Testis (tissue), 3 donors: ENCODE data around the gene TREH. TPM values are rescaled to one million over a fixed set of nuclear protein-coding genes. Genes with fewer than 3 reads are reported as not detected.

Source experiments
- DNase-seq: peaks from one replicate; pipeline ENCODE4 v3.0.0-alpha.2; 2019
- H3K27ac ChIP-seq, 2 donors: fragments of 200-600 bp; sonication (generic); one replicate each; pipeline ENCODE4 v1.5.1; 2019
- H3K27me3 ChIP-seq: fragments of 200-600 bp; sonication (generic); one replicate; pipeline ENCODE4 v1.5.1; 2019
- H3K36me3 ChIP-seq: fragments of 200-600 bp; sonication (generic); one replicate; pipeline ENCODE4 v1.5.1; 2017; ENCODE audit warnings: low read depth; ENCODE audit errors: missing control alignments
- H3K4me1 ChIP-seq: fragments of 200-600 bp; sonication (generic); one replicate; pipeline ENCODE4 v1.5.1; 2019
- H3K4me3 ChIP-seq, 2 donors: fragments of 200-600 bp; sonication (generic); one replicate each; pipeline ENCODE4 v1.5.1; 2017 to 2019
- H3K9me3 ChIP-seq: fragments of 200-600 bp; sonication (generic); one replicate; pipeline ENCODE4 v1.5.1; 2017
- POLR2A ChIP-seq: fragments of 450-650 bp; IDR thresholded peaks from one replicate; pipeline ENCODE4 v1.6.1; 2017; ENCODE audit warnings: antibody characterized with exemption, mild to moderate bottlenecking, moderate library complexity
- WGBS, 2 donors: methylation state at CpG; one replicate each; pipeline ENCODE4 v1.1.5; 2018; 5-methylcytosine and 5-hydroxymethylcytosine counted together
- intact Hi-C: fragments of 100-400 bp; cut with DNase I; formaldehyde crosslinking; loops from one replicate; pipeline ENCODE4 v1.15.1; 2023; ENCODE audit warnings: low total_unique reads
- polyA plus RNA-seq: library from polyadenylated mRNA; stranded (reverse); fragments of 350-450 nt; fragmentation: Illumina TruSeq; extraction: RNeasy Lipid Tissue Mini Kit (QIAGEN cat#74804); gene quantifications from one replicate; pipeline ENCODE4 v1.2.3, GENCODE V29; 2014; ENCODE audit warnings: low read depth, low replicate concordance; ENCODE audit not compliant: insufficient read depth
- total RNA-seq, 2 donors: library from RNA; depleted of rRNA; stranded (reverse); fragments of >200 nt; gene quantifications; one replicate each; pipeline ENCODE4 v1.2.3, GENCODE V29; 2016
- TF ChIP-seq, protein P1 (sequence below), 3 experiments: fragments of 450-650 bp in 2 of 3; fragments of 200-600 bp in 1 of 3; sonication (generic) in 1 of 3; IDR thresholded peaks; one replicate each; pipeline ENCODE4 v1.5.1; 2016 to 2019; ENCODE audit warnings: antibody characterized with exemption in 3 of 3, mild to moderate bottlenecking in 2 of 3, moderate library complexity in 1 of 3

TREH gene
- total and polyA plus RNA-seq, 3 donors from 2014 or later = 0.62 to 4.0 (median 1.7) TPM

DNA sequence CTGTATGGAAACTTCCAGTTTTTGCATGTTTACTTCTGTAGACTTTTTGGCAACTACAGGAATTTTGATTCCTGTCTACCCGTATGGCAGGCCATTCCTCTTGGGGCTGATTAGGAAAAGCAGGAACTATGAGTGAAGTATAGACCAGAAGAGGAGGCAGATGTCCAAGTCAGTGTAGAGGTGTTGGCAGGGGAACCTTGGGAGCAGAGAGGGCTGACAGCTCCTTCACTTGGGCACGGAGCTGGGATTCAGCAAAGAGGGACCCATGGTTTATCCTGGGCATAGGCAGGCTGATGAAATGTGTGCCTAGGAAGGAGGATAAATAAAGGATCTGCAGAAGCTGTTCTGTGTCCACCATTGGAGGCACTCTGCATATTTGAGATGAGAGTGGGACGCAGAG lies 33.1 kb downstream of the TREH start:
- no peak for TF ChIP-seq POLR2A
- TF ChIP-seq, protein P1, sequence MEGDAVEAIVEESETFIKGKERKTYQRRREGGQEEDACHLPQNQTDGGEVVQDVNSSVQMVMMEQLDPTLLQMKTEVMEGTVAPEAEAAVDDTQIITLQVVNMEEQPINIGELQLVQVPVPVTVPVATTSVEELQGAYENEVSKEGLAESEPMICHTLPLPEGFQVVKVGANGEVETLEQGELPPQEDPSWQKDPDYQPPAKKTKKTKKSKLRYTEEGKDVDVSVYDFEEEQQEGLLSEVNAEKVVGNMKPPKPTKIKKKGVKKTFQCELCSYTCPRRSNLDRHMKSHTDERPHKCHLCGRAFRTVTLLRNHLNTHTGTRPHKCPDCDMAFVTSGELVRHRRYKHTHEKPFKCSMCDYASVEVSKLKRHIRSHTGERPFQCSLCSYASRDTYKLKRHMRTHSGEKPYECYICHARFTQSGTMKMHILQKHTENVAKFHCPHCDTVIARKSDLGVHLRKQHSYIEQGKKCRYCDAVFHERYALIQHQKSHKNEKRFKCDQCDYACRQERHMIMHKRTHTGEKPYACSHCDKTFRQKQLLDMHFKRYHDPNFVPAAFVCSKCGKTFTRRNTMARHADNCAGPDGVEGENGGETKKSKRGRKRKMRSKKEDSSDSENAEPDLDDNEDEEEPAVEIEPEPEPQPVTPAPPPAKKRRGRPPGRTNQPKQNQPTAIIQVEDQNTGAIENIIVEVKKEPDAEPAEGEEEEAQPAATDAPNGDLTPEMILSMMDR (IDR thresholded peaks at IDR 0.05) = no peak
- Histone ChIP-seq H3K4me1 (peaks cover 9% of the 10 kb centered on the region), H3K27ac (no peak overlapping the region), H3K9me3 (no peaks in the 10 kb centered on the region), H3K27me3 (no peaks in the 10 kb centered on the region), H3K4me3 (no peak overlapping the region), H3K36me3 (no peaks in the 10 kb centered on the region)
- intact Hi-C loops = no loop called here
- 76 to 82% methylated on average over 3 of the region's 3 CpGs for WGBS, 2 donors
- no peak for DNase-seq

DNA sequence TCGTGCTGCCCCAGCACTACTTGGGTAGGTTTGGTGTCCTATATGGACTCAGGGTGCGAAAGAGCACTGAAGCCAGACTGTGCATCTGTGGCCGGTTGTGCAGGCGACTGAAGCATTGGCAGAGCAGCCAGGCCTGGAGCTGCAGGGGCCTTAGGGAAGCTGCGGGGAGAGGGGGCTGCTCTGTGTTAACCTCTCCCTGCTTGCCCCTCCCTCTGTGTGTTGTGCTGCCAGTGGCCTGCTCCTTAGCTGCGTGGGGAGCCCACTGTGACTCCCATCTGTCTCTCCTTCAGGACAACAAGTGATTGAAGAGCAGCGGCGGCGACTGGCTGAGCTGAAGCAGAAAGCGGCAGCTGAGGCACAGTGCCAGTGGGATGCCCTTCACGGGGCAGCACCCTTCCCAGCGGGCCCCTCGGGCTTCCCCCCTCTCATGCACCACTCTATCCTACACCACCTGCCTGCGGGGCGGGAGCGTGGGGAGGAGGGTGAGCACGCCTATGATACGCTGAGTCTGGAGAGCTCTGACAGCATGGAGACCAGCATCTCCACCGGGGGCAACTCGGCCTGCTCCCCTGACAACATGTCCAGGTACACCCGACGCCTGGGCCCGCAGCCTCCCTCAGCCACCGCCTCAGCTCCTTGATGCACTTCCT lies 34.3 kb downstream of the TREH start:
- TF ChIP-seq, protein P1 (IDR thresholded peaks at IDR 0.05) = no peak
- no peak for TF ChIP-seq POLR2A
- Histone ChIP-seq H3K9me3 (no peaks in the 10 kb centered on the region), H3K4me1 (peaks cover 9% of the 10 kb centered on the region), H3K27ac (no peak overlapping the region), H3K4me3 (no peak overlapping the region), H3K36me3 (no peaks in the 10 kb centered on the region), H3K27me3 (no peaks in the 10 kb centered on the region)
- 91 to 95% methylated on average over 21 to 24 of the region's 24 CpGs for WGBS, 2 donors
- DNase-seq = no peak
- intact Hi-C loops = no loop called here

GRCh38 chr11:118644496-118644895 lies 35.0 kb downstream of the TREH start:
- WGBS, 2 donors = 85 to 94% methylated on average over 10 of the region's 10 CpGs
- Histone ChIP-seq H3K27me3 (no peaks in the 10 kb centered on the region), H3K4me1 (peaks cover 9% of the 10 kb centered on the region), H3K36me3 (no peaks in the 10 kb centered on the region), H3K4me3 (no peak overlapping the region), H3K9me3 (no peaks in the 10 kb centered on the region), H3K27ac (no peak overlapping the region)
- no peak for TF ChIP-seq POLR2A
- TF ChIP-seq, protein P1 (IDR thresholded peaks at IDR 0.05) = no peak
- intact Hi-C loops = no loop called here
- DNase-seq = no peak

DNA sequence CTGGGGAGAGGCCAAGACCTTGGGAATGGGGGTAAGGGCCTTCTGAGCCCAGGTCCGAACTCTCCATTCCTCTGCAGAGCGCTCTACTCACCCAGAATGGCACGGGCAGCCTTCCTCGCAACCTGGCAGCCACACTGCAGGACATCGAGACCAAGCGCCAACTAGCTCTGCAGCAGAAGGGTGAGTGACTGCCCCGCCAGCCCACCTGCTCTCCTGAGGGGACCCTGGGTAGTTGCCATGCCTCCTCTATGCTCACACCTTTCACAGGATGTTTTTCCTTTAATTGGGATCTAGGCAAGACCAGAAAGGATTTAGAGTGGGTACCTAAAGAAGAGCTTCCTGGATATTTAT lies 35.5 kb downstream of the TREH start:
- no peaks in the 10 kb centered on the region for H3K9me3 ChIP-seq
- H3K36me3 ChIP-seq = no peaks in the 10 kb centered on the region
- intact Hi-C loops = no loop called here
- WGBS, 2 donors = 84 to 90% methylated on average over 7 of the region's 7 CpGs
- no peaks in the 10 kb centered on the region for H3K27me3 ChIP-seq
- TF ChIP-seq, protein P1 (IDR thresholded peaks at IDR 0.05) = no peak
- DNase-seq = no peak
- H3K4me1 ChIP-seq = peaks cover 9% of the 10 kb centered on the region
- H3K4me3 ChIP-seq = no peak overlapping the region
- H3K27ac ChIP-seq = no peak overlapping the region
